Measurements from ENCODE around the gene DNM3. TPM values are rescaled to one million over a fixed set of nuclear protein-coding genes. Genes with fewer than 3 reads are reported as not detected.
A peak's percentile ranks its signal among the peaks of the same experiment; 100 is the strongest.
"Not testable (repeated sequence)": the region's sequence is repeated elsewhere in the genome, so short reads cannot be mapped to it uniquely, and the experiment has no call there.

The DNM3 gene
- total RNA-seq, 1 donor from 2014 or later: 16.4 TPM

- intact Hi-C loops (cut with DNase I); ATAC-seq; DNase-seq (ENCODE audit: low spot score): not testable (repeated sequence)
Observed at GRCh38 chr1:172307508-172307907, 466.2 kb downstream of the DNM3 start.

- intact Hi-C loops (cut with DNase I): no loop called here
- ATAC-seq (no peak), DNase-seq (ENCODE audit: low spot score) (no peak)
Observed at GRCh38 chr1:172308142-172308541, 466.8 kb downstream of the DNM3 start.

- no peak for ATAC-seq
- intact Hi-C loops (cut with DNase I): no loop called here
- no peak for DNase-seq (ENCODE audit: low spot score)
Observed at GRCh38 chr1:172308577-172308976, 467.3 kb downstream of the DNM3 start.

- no peak for DNase-seq (ENCODE audit: low spot score)
- no peak for ATAC-seq
- intact Hi-C loops (cut with DNase I): no loop called here
Observed at GRCh38 chr1:172320733-172321132, 479.4 kb downstream of the DNM3 start.

GRCh38 chr1:172321451-172321850 is 480.2 kb downstream of the DNM3 start:
- intact Hi-C loops (cut with DNase I): no loop called here
- ATAC-seq: peak; percentile 60
- DNase-seq (ENCODE audit: low spot score): no peak

- intact Hi-C loops (cut with DNase I): no loop called here
- ATAC-seq (peak; percentile 80), DNase-seq (ENCODE audit: low spot score) (no peak)
Observed at GRCh38 chr1:172322219-172323061, 481.1 kb downstream of the DNM3 start.

- DNase-seq (ENCODE audit: low spot score) (no peak), ATAC-seq (no peak)
- intact Hi-C loops (cut with DNase I): no loop called here
Observed at GRCh38 chr1:172323686-172324085, 482.4 kb downstream of the DNM3 start.

- intact Hi-C loops (cut with DNase I): no loop called here
- DNase-seq (ENCODE audit: low spot score) (no peak), ATAC-seq (no peak)
Observed at GRCh38 chr1:172324086-172324485, 482.8 kb downstream of the DNM3 start.

GRCh38 chr1:172324761-172325160 is 483.5 kb downstream of the DNM3 start:
- no peak for ATAC-seq
- intact Hi-C loops (cut with DNase I): no loop called here

GRCh38 chr1:172325531-172325930 is 484.2 kb downstream of the DNM3 start:
- intact Hi-C loops (cut with DNase I): no loop called here
- DNase-seq (ENCODE audit: low spot score) (no peak), ATAC-seq (no peak)

More at GRCh38 chr1:172324761-172325160, 483.5 kb downstream of the DNM3 start:
- DNase-seq (ENCODE audit: low spot score): no peak

- DNase-seq (ENCODE audit: low spot score) (no peak), ATAC-seq (no peak)
- intact Hi-C loops (cut with DNase I): no loop called here
Observed at GRCh38 chr1:172326136-172326535, 484.8 kb downstream of the DNM3 start.

GRCh38 chr1:172328266-172328665 is 487.0 kb downstream of the DNM3 start:
- DNase-seq (ENCODE audit: low spot score) (no peak), ATAC-seq (no peak)
- intact Hi-C loops (cut with DNase I): no loop called here

GRCh38 chr1:172332230-172332629 is 490.9 kb downstream of the DNM3 start:
- intact Hi-C loops (cut with DNase I): no loop called here
- DNase-seq (ENCODE audit: low spot score): no peak
- no peak for ATAC-seq

- DNase-seq (ENCODE audit: low spot score) (no peak), ATAC-seq (no peak)
- intact Hi-C loops (cut with DNase I): no loop called here
Observed at GRCh38 chr1:172335377-172335776, 494.1 kb downstream of the DNM3 start.

- intact Hi-C loops (cut with DNase I): no loop called here
- no peak for ATAC-seq
- no peak for DNase-seq (ENCODE audit: low spot score)
Observed at GRCh38 chr1:172338295-172338735, 497.0 kb downstream of the DNM3 start.

- DNase-seq (ENCODE audit: low spot score): no peak
- intact Hi-C loops (cut with DNase I): no loop called here
- ATAC-seq: no peak
Observed at GRCh38 chr1:172339842-172340241, 498.5 kb downstream of the DNM3 start.

GRCh38 chr1:172340520-172340919 is 499.2 kb downstream of the DNM3 start:
- ATAC-seq: no peak
- DNase-seq (ENCODE audit: low spot score): no peak
- intact Hi-C loops (cut with DNase I): no loop called here

- ATAC-seq (no peak), DNase-seq (ENCODE audit: low spot score) (no peak)
- intact Hi-C loops (cut with DNase I): no loop called here
Observed at GRCh38 chr1:172341697-172342096, 500.4 kb downstream of the DNM3 start.

- intact Hi-C loops (cut with DNase I): no loop called here
- DNase-seq (ENCODE audit: low spot score) (no peak), ATAC-seq (no peak)
Observed at GRCh38 chr1:172342584-172343239, 501.4 kb downstream of the DNM3 start.
